AG04449 (cell line): Measurements from ENCODE around the gene CHCHD3.

Experiments used
- CTCF ChIA-PET: fragments of 350-600 bp; formaldehyde crosslinking; extraction: SDS; loops from one replicate; lab custom pipeline; 2021; ENCODE audit warnings: antibody characterized with exemption; lab: Yijun Ruan, JAX
- POLR2A ChIA-PET: fragments of 400-600, 350-600 bp; formaldehyde crosslinking; extraction: SDS; loops from one replicate; lab custom pipeline; 2020; ENCODE audit warnings: antibody characterized with exemption, inconsistent platforms; lab: Yijun Ruan, JAX
- DNase-seq: peaks from one replicate; pipeline ENCODE4 v3.0.0-alpha.2; 2010; ENCODE audit warnings: low read depth, low spot score
- H3K4me3 ChIP-seq: 2 replicates; pipeline ENCODE4 v1.5.1; 2011; ENCODE audit warnings: low read depth, mild to moderate bottlenecking, control low read depth, low read length
- CTCF ChIP-seq: IDR thresholded peaks from one replicate; pipeline ENCODE4 v1.5.1; 2011; ENCODE audit warnings: mild to moderate bottlenecking, moderate library complexity, low read length, control low read depth, inconsistent platforms; ENCODE audit not compliant: insufficient read depth; ENCODE audit errors: missing control alignments

CHCHD3 gene

GRCh38 chr7:132765861-132766260 is 316.0 kb downstream of the CHCHD3 start:
- no peak for TF ChIP-seq CTCF
- ChIA-PET CTCF (no interaction called here), POLR2A (no interaction called here)
- no peak overlapping the region for H3K4me3 ChIP-seq
- DNase-seq, result no peak

- no peak for TF ChIP-seq CTCF
- CTCF ChIA-PET, result no interaction called here
- POLR2A ChIA-PET, result no interaction called here
- DNase-seq, result no peak
- H3K4me3 ChIP-seq, result no peak overlapping the region
Observed at GRCh38 chr7:132764762-132765161, 317.1 kb downstream of the CHCHD3 start.

GRCh38 chr7:132760866-132761265 is 321.0 kb downstream of the CHCHD3 start:
- CTCF ChIA-PET, result no interaction called here
- no peak overlapping the region for H3K4me3 ChIP-seq
- POLR2A ChIA-PET, result no interaction called here
- TF ChIP-seq CTCF, result no peak
- DNase-seq, result no peak

- TF ChIP-seq CTCF, result no peak
- no peak for DNase-seq
- ChIA-PET POLR2A (no interaction called here), CTCF (no interaction called here)
- H3K4me3 ChIP-seq, result no peak overlapping the region
Observed at GRCh38 chr7:132760244-132760623, 321.7 kb downstream of the CHCHD3 start.

- POLR2A ChIA-PET, result no interaction called here
- no peak for DNase-seq
- no peak for TF ChIP-seq CTCF
- no peak overlapping the region for H3K4me3 ChIP-seq
- CTCF ChIA-PET, result no interaction called here
Observed at GRCh38 chr7:132759482-132760243, 322.2 kb downstream of the CHCHD3 start.

GRCh38 chr7:132758986-132759385 is 322.9 kb downstream of the CHCHD3 start:
- H3K4me3 ChIP-seq, result no peak overlapping the region
- ChIA-PET CTCF (no interaction called here), POLR2A (no interaction called here)
- no peak for TF ChIP-seq CTCF
- DNase-seq, result no peak
